HuH-7.5 (cell line): Measurements from ENCODE around the gene DCXR.
A peak's percentile ranks its signal among the peaks of the same experiment; 100 is the strongest.
"Not testable (repeated sequence)": the region's sequence is repeated elsewhere in the genome, so short reads cannot be mapped to it uniquely, and the experiment has no call there.

ENCODE experiments used
- DNase-seq: peaks from one replicate; pipeline ENCODE4 v3.0.0; 2011; ENCODE audit warnings: low spot score

The DCXR gene

GRCh38 chr17:82039695-82040299 lies 2.3 kb upstream of the DCXR start:
- DNase-seq = no peak

GRCh38 chr17:82038796-82039409 lies 1.4 kb upstream of the DCXR start:
- DNase-seq = not testable (repeated sequence)

DNA sequence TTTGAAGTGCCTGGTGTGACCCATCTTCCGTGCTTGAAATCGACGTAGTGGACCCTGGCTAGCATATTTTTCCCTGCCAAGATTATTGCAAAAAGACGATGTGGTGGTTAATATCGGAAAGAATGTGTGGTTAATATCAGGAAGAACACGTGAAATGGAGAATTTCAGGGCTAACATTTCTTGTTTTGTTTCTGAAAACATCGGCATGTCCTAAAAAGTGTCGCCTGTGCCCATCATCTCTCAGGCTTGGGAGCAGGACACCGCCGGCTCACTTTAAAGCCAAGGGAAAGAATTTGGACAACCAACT lies 345 bp upstream of the DCXR start:
- DNase-seq = no peak

GRCh38 chr17:82036634-82037091 lies 834 bp downstream of the DCXR start:
- no peak for DNase-seq

DNA sequence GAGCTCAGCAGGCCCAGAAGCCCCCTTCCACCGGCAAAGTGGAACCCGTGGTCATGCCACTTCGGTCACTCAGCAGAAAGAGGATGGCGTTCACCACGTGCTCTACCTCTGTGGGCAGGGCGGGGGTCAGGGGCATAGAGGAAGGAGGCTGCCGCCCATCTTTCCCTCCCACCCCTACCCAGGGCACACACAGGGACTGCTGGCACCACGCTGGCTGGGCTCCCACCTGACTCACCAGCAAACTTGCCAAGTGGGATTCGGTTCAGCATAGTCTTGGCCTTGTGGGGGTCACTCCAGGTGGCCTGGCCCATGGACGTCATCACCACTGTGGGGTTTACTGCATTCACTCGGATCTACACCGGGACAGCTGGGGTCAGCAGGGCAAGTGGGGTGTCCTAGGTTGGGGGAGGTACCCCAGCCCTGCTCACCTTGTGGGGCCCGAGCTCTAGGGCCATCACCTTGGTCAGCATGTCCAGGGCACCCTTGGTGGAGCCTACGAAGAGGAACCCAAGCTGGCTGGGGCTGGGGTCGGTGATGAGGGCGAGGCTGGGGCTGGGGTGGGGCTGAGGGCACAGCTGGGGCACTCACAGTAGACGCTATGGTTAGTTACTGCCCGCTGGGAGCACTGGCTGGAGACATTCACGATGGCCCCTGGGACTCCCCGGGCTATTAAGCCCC lies 1.4 kb downstream of the DCXR start:
- no peak for DNase-seq

DNA sequence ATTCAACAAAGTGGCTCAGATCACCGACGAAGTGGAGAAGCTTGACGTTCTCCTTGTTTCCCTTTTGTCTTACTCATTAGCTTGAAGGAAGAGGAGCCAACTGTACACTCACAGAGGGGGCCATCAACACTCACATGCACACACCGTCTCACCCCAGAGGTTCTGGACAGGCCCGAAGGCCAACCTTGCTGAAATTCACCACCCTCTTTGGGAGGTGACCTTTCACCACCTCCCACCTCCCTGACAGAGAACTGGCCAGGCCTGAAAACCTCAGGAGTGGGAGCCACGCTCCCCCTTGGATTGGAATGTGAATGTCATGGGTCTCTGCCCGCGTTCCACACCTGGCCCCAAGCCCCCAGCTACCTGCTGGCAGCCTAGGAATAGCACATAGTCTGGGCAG lies 2.0 kb downstream of the DCXR start:
- no peak for DNase-seq

DNA sequence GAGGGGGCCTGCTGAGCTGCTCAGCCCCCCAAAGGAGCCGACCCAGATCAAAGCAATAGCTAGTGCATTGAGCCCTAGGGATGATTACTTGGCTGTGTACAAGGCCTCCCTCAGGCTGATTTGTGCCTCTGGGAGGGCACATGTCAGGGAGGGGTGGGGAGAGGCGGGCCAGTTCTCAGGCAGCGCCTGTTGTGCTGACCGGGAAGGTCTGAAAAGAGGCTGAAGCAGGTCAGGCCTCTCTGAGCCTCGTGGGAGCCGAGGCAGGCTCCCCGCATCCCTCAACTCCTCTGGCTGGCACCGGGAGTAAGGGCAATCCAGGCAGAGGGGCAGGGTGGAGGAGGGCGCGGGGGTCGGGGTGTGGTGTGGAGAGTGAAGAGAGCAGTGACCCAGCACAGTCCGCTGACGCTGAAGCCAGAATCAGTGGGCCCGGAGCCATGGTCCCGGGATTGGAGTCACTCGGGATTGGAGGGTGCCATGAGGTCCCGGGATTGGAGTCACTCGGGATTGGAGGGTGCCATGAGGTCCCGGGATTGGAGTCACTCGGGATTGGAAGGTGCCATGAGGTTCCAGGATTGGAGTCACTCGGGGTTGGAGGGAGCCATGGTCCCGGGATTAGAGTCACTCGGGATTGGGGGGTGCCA lies 3.0 kb downstream of the DCXR start:
- no peak for DNase-seq

DNA sequence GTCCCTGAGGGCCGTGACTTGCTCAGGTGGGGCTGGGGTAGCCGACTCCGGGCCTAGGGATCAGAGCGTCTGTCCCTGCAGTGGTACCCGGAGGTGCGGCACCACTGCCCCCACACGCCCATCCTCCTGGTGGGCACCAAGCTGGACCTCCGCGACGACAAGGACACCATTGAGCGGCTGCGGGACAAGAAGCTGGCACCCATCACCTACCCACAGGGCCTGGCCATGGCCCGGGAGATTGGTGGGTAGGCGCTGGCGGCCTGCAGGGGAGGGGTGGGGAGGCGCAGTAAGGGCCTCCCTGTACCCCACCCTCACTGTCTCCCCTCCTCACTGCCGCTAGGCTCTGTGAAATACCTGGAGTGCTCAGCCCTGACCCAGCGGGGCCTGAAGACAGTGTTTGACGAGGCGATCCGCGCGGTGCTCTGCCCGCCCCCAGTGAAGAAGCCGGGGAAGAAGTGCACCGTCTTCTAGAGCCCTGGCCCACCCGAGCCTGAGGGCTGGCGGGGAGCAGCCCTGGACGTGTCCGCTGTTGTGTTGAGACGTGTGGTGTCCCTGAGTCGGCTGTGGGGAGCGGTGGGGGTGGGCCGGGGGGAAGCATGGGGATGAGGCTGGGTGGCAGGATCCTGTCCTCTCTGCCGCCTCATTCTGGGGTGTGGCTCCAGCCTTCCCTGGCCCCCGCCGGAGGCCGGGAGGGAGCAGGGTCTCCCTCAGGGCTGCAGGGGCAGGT lies 4.0 kb downstream of the DCXR start:
- no peak for DNase-seq

DNA sequence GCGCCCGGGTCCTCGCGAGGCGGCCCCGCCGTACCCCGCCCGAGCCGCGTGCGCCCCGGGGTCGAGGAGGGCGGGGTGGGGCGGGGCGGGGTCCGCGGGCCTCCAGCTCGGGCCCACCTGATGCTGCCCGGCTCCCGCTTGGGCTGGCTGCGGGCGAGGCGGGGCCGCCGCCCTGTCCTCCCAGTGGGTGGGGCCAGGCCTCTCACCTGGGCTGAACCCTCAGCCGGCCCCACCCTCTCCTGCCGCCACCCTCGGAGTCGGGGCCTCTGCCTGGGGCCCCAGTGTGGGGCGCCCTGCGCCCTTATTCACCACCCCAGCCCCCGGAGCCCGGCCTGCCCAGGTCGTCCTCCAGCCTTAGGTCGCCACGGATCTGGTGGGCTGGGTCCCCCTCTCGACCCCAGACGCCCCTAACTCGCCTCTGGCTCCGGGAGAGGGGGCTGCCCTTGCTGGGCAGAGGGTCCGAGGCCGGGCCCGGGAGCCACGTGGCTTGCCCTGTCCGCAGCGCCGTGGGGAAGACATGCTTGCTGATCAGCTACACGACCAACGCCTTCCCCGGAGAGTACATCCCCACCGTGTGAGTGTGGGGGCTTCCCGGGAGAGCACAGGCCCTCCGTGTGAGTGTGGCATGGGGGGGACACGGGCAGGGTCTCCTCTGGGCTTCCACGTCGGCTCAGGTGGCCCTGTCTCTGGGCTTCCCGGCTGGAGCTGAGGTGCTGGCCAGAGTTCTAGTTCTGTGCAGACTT lies 5.4 kb downstream of the DCXR start:
- DNase-seq = peak; percentile 84

DNA sequence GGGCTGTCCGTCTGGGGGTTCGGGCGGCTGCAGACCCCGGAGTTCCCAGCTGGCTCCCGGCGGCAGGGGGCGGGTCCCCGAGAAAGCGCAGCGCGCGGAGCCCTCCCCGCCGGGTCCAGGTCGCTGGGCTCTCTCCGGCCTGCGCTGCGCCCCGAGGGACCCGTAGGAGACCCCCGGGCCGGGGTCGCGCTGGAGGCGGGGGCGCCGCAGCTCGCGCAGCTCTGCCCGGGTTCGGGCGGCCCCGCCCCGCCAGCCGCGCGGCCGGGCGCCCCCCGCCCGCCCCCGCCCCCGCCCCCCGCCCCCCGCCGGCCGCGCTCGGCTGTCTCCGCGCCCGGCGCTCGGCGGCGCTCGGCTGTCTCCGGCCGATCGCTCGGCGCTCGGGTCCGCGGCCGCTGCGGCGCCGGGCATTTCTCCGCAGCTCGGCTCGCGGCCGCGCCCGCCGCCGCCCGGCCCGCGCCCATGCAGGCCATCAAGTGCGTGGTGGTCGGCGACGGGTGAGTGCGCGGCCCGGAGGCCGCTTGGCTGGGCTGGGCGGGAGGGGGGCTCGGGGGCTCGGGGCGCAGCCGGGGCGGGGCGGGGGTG lies 6.1 kb downstream of the DCXR start, which contains the start of gene RAC3:
TSS of gene RAC3 (plus strand) at position 376 of the 582 bp plus-strand sequence. CDS start at position 460, 84 bp downstream.
- peak; percentile 59 for DNase-seq

GRCh38 chr17:82030470-82031302 lies 6.8 kb downstream of the DCXR start:
- DNase-seq = peak; percentile 92

GRCh38 chr17:82029990-82030469 lies 7.5 kb downstream of the DCXR start:
- DNase-seq = no peak

DNA sequence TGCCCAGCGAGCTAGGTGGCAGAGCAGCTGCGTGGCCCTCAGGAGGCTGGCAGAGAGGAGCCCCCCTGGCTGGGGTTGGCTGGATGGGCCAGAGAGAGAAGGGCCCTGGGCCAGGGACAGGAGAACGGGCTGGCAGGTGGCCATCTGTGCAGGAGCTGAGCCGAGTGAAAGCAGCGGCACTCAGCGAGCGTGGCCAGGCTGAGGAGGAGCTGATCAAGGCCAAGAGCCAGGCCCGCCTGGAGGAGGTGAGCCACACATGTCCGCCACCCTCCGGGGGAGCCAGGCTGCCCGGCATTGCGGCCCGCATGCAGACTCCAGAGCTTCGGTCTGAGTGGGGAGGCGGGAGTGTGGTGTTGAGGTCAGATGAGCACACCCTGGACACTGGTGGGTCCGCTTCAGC lies 8.1 kb downstream of the DCXR start:
- no peak for DNase-seq

DNA sequence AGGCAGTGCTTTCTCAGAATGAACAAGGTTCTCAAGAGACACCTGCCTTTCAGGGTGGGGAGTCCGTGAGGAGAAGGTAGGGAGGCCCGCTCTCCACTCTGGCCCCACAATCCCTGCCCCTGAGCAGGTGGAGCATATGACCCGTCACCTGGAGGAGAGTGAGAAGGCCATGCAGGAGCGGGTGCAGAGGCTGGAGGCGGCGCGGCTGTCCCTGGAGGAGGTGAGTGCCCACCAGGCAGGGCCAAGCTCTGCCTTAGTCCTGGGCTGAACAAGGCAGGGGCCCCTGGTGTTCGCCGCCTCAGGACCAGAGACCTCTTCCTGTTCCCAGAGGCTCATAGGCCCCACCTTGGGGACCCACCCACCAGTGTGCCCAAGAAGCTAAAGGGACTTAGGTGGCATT lies 8.5 kb downstream of the DCXR start:
- DNase-seq = no peak

DNA sequence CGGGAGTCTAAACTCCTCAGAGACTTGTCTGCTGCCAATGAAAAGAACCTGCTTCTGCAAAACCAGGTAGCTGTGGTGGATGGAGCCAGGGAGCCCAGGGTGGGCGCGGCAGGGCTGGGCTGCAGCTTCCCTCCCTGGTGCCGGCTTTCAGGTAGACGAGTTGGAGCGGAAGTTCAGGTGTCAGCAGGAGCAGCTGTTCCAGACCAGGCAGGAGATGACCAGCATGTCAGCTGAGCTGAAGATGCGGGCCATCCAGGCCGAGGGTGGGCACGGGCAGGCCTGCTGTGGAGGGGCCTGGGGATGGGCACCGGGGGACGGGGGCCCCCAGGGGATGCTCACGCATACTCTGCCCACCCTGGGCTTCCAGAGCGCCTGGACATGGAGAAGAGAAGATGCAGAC lies 9.3 kb downstream of the DCXR start:
- DNase-seq = no peak

- no peak for DNase-seq
Observed at GRCh38 chr17:82025401-82026107, 11.9 kb downstream of the DCXR start.

DNA sequence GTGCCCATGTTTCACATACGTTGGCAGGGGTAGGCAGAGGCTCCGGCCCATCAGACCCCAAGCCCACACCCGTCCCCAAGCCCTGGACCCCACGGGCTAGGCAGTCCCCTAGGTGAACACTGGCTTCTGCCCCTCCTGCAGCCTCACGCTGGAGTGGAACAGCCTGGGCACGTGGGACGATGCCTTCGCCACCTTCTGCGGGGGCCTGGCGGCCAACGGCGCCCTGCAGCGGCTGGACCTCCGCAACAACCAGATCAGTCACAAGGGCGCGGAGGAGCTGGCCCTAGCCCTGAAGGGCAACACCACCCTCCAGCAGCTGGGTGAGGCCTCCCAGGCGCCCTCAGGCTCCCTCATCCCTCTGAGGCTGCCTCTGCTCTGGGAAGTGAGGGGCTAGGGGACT lies 12.6 kb downstream of the DCXR start:
- no peak for DNase-seq

DNA sequence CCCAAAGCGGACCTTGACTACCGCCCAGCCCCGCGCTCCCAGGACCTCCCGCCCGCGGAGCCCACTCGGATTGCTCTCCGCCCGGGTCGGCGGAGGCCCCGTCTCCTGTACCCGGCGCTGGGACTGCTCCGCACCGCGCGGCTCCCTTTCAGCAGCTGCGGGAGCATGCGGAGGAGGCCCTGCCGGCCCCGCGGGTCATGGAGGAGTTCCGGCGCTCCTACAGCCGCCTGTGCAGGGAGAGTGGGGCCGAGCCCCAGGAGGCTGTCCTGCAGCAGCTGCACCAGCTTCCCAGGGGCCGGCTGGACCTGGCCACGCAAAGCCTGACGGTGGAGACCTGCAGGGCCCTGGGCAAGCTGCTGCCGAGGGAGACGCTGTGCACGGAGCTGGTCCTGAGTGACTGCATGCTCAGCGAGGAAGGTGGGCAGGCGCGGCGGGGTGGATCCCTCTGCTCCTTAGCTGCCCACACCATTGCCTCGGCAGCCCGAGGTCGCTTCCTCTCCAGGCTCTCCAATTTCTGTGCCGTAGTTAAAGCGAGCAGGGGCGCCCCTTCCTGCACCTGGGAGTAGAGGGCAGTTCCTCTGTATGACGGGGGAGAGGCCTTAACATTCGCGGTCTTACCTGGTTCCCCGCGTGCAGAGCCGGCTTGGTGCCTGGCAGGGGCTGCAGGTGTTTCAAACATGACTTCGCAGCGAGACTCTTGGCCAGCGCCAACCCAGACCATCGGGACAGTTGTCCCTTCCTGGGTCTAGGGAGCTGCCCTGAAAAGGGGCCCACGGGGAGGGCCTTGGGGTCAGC lies 13.9 kb downstream of the DCXR start:
- DNase-seq = peak; percentile 67

DNA sequence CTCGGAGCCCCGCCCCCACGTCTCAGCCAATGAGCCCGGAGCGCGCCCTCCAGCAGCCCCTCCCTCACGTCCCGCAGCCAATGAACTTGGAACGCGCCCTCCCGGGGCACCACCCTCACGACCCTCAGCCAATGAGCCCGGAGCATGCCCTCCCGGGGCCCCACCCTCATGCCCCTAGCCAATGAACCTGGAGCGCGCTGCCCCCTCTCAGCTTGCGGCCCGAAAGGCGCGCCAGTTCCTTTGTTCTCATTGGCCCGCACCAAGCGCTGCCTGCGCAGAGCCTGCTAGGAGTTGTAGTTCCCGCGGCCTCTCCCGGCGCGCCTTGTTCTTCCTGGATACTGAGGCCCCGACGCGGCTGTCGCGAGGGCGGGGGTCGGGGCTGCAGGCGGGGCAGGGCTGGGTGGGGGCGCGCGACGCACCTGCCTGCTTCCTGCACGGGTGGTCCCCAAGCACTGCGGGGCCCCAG lies 14.5 kb downstream of the DCXR start, which contains the start of gene LRRC45:
TSS of gene LRRC45 (plus strand) at position 325 of the 466 bp plus-strand sequence. CDS start 339 bp downstream, outside the sequence.
- peak; percentile 99 for DNase-seq
